ENCODE measurements around the gene UNCX.

Gene UNCX

GRCh38 chr7:1248916-1249581 is 16.4 kb downstream of the UNCX start:
- peaks cover 63% of the 10 kb centered on the region for H3K27me3 ChIP-seq (ENCODE audit: control insufficient read depth, insufficient read depth, low read length)
- peak overlapping the region; percentile 8 for H3K4me3 ChIP-seq (ENCODE audit: low read depth, low read length)
- no peaks in the 10 kb centered on the region for H3K9me3 ChIP-seq (ENCODE audit: control insufficient read depth, insufficient read depth, low read length)
- peaks cover 2% of the 10 kb centered on the region for H3K4me1 ChIP-seq (ENCODE audit: control insufficient read depth, insufficient read depth, low read length)
- H3K9ac ChIP-seq (ENCODE audit: low read depth, low read length) = no peak overlapping the region
- H3K36me3 ChIP-seq (ENCODE audit: control insufficient read depth, insufficient read depth, low read length) = peaks cover 4% of the 10 kb centered on the region

- H3K4me3 ChIP-seq (ENCODE audit: low read depth, low read length) = no peak overlapping the region
- peaks cover 56% of the 10 kb centered on the region for H3K27me3 ChIP-seq (ENCODE audit: control insufficient read depth, insufficient read depth, low read length)
- peaks cover 4% of the 10 kb centered on the region for H3K36me3 ChIP-seq (ENCODE audit: control insufficient read depth, insufficient read depth, low read length)
- no peak overlapping the region for H3K9ac ChIP-seq (ENCODE audit: low read depth, low read length)
- peaks cover 2% of the 10 kb centered on the region for H3K4me1 ChIP-seq (ENCODE audit: control insufficient read depth, insufficient read depth, low read length)
- no peaks in the 10 kb centered on the region for H3K9me3 ChIP-seq (ENCODE audit: control insufficient read depth, insufficient read depth, low read length)
These were observed 17.1 kb downstream of the UNCX start for GRCh38 chr7:1249731-1250130.

GRCh38 chr7:1250901-1251300 is 18.2 kb downstream of the UNCX start:
- no peak overlapping the region for H3K4me3 ChIP-seq (ENCODE audit: low read depth, low read length)
- no peaks in the 10 kb centered on the region for H3K4me1 ChIP-seq (ENCODE audit: control insufficient read depth, insufficient read depth, low read length)
- H3K9me3 ChIP-seq (ENCODE audit: control insufficient read depth, insufficient read depth, low read length) = no peaks in the 10 kb centered on the region
- no peak overlapping the region for H3K9ac ChIP-seq (ENCODE audit: low read depth, low read length)
- peaks cover 45% of the 10 kb centered on the region for H3K27me3 ChIP-seq (ENCODE audit: control insufficient read depth, insufficient read depth, low read length)
- H3K36me3 ChIP-seq (ENCODE audit: control insufficient read depth, insufficient read depth, low read length) = peaks cover 4% of the 10 kb centered on the region

- H3K36me3 ChIP-seq (ENCODE audit: control insufficient read depth, insufficient read depth, low read length) = peaks cover 4% of the 10 kb centered on the region
- no peak overlapping the region for H3K4me3 ChIP-seq (ENCODE audit: low read depth, low read length)
- no peak overlapping the region for H3K9ac ChIP-seq (ENCODE audit: low read depth, low read length)
- no peaks in the 10 kb centered on the region for H3K4me1 ChIP-seq (ENCODE audit: control insufficient read depth, insufficient read depth, low read length)
- no peaks in the 10 kb centered on the region for H3K9me3 ChIP-seq (ENCODE audit: control insufficient read depth, insufficient read depth, low read length)
- peaks cover 34% of the 10 kb centered on the region for H3K27me3 ChIP-seq (ENCODE audit: control insufficient read depth, insufficient read depth, low read length)
These were observed 19.3 kb downstream of the UNCX start for GRCh38 chr7:1251796-1252539.

- Histone ChIP-seq H3K27me3 (ENCODE audit: control insufficient read depth, insufficient read depth, low read length) (peaks cover 31% of the 10 kb centered on the region), H3K4me3 (ENCODE audit: low read depth, low read length) (no peak overlapping the region), H3K36me3 (ENCODE audit: control insufficient read depth, insufficient read depth, low read length) (peaks cover 4% of the 10 kb centered on the region), H3K4me1 (ENCODE audit: control insufficient read depth, insufficient read depth, low read length) (no peaks in the 10 kb centered on the region), H3K9ac (ENCODE audit: low read depth, low read length) (no peak overlapping the region), H3K9me3 (ENCODE audit: control insufficient read depth, insufficient read depth, low read length) (no peaks in the 10 kb centered on the region)
These were observed 19.9 kb downstream of the UNCX start for GRCh38 chr7:1252540-1253090.

- Histone ChIP-seq H3K9ac (ENCODE audit: low read depth, low read length) (no peak overlapping the region), H3K36me3 (ENCODE audit: control insufficient read depth, insufficient read depth, low read length) (no peaks in the 10 kb centered on the region), H3K9me3 (ENCODE audit: control insufficient read depth, insufficient read depth, low read length) (no peaks in the 10 kb centered on the region), H3K27me3 (ENCODE audit: control insufficient read depth, insufficient read depth, low read length) (peaks cover 20% of the 10 kb centered on the region), H3K4me1 (ENCODE audit: control insufficient read depth, insufficient read depth, low read length) (no peaks in the 10 kb centered on the region), H3K4me3 (ENCODE audit: low read depth, low read length) (no peak overlapping the region)
These were observed 21.1 kb downstream of the UNCX start for GRCh38 chr7:1253681-1254181.

- H3K4me1 ChIP-seq (ENCODE audit: control insufficient read depth, insufficient read depth, low read length) = no peaks in the 10 kb centered on the region
- no peaks in the 10 kb centered on the region for H3K9me3 ChIP-seq (ENCODE audit: control insufficient read depth, insufficient read depth, low read length)
- no peaks in the 10 kb centered on the region for H3K36me3 ChIP-seq (ENCODE audit: control insufficient read depth, insufficient read depth, low read length)
- no peak overlapping the region for H3K4me3 ChIP-seq (ENCODE audit: low read depth, low read length)
- peaks cover 14% of the 10 kb centered on the region for H3K27me3 ChIP-seq (ENCODE audit: control insufficient read depth, insufficient read depth, low read length)
- no peak overlapping the region for H3K9ac ChIP-seq (ENCODE audit: low read depth, low read length)
These were observed 21.8 kb downstream of the UNCX start for GRCh38 chr7:1254281-1255079.

- Histone ChIP-seq H3K36me3 (ENCODE audit: control insufficient read depth, insufficient read depth, low read length) (no peaks in the 10 kb centered on the region), H3K9ac (ENCODE audit: low read depth, low read length) (no peak overlapping the region), H3K9me3 (ENCODE audit: control insufficient read depth, insufficient read depth, low read length) (no peaks in the 10 kb centered on the region), H3K4me3 (ENCODE audit: low read depth, low read length) (no peak overlapping the region), H3K4me1 (ENCODE audit: control insufficient read depth, insufficient read depth, low read length) (no peaks in the 10 kb centered on the region), H3K27me3 (ENCODE audit: control insufficient read depth, insufficient read depth, low read length) (peaks cover 7% of the 10 kb centered on the region)
These were observed 22.6 kb downstream of the UNCX start for GRCh38 chr7:1255080-1255816.

GRCh38 chr7:1255817-1256340 is 23.2 kb downstream of the UNCX start:
- H3K4me1 ChIP-seq (ENCODE audit: control insufficient read depth, insufficient read depth, low read length) = no peaks in the 10 kb centered on the region
- no peak overlapping the region for H3K9ac ChIP-seq (ENCODE audit: low read depth, low read length)
- no peaks in the 10 kb centered on the region for H3K36me3 ChIP-seq (ENCODE audit: control insufficient read depth, insufficient read depth, low read length)
- peaks cover 2% of the 10 kb centered on the region for H3K27me3 ChIP-seq (ENCODE audit: control insufficient read depth, insufficient read depth, low read length)
- no peaks in the 10 kb centered on the region for H3K9me3 ChIP-seq (ENCODE audit: control insufficient read depth, insufficient read depth, low read length)
- H3K4me3 ChIP-seq (ENCODE audit: low read depth, low read length) = no peak overlapping the region

GRCh38 chr7:1256621-1257020 is 23.9 kb downstream of the UNCX start:
- H3K4me1 ChIP-seq (ENCODE audit: control insufficient read depth, insufficient read depth, low read length) = no peaks in the 10 kb centered on the region
- H3K36me3 ChIP-seq (ENCODE audit: control insufficient read depth, insufficient read depth, low read length) = no peaks in the 10 kb centered on the region
- H3K27me3 ChIP-seq (ENCODE audit: control insufficient read depth, insufficient read depth, low read length) = no peaks in the 10 kb centered on the region
- no peaks in the 10 kb centered on the region for H3K9me3 ChIP-seq (ENCODE audit: control insufficient read depth, insufficient read depth, low read length)
- H3K4me3 ChIP-seq (ENCODE audit: low read depth, low read length) = no peak overlapping the region
- H3K9ac ChIP-seq (ENCODE audit: low read depth, low read length) = no peak overlapping the region

- no peak overlapping the region for H3K9ac ChIP-seq (ENCODE audit: low read depth, low read length)
- no peaks in the 10 kb centered on the region for H3K9me3 ChIP-seq (ENCODE audit: control insufficient read depth, insufficient read depth, low read length)
- H3K36me3 ChIP-seq (ENCODE audit: control insufficient read depth, insufficient read depth, low read length) = no peaks in the 10 kb centered on the region
- no peak overlapping the region for H3K4me3 ChIP-seq (ENCODE audit: low read depth, low read length)
- H3K4me1 ChIP-seq (ENCODE audit: control insufficient read depth, insufficient read depth, low read length) = no peaks in the 10 kb centered on the region
- H3K27me3 ChIP-seq (ENCODE audit: control insufficient read depth, insufficient read depth, low read length) = no peaks in the 10 kb centered on the region
These were observed 24.5 kb downstream of the UNCX start for GRCh38 chr7:1257221-1257620.
